ENCODE measurements around the gene RPS21. TPM values are rescaled to one million over a fixed set of nuclear protein-coding genes. Genes with fewer than 3 reads are reported as not detected.

The RPS21 gene
- total and polyA plus RNA-seq, 4 donors = 965 to 6,824 (median 2,761) TPM

DNA sequence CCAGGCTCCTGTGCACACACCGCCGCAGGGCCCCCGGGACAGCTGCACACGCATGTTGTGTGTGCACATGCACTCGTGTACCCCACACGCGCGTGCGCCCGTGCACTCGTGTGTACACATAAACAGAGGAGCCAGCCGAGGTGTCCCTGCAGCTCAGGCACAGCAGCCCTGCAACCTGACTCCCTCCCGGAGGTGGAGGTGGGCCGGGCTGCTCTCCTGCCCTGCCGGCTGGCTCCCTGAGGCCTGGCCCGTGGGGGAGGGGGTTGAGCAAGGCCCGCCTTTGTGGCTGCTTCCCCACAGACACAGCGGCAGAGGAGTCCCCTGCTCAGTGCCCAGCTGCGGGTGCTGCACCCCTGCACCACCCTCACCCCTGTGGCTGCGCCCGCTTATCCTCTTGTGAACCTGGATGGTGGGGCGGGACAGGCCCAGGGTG, 39.8 kb downstream of the RPS21 start:
- Histone ChIP-seq H3K27ac (ENCODE audit: low read depth in 1 of 2, low read length in 2 of 2) (no peak overlapping the region), H3K36me3 (ENCODE audit: control insufficient read depth in 1 of 2, insufficient read depth in 2 of 2, low read length in 1 of 2) (no peaks in the 10 kb centered on the region), H3K4me3 (ENCODE audit: low read length in 2 of 2) (no peak overlapping the region), H3K4me1 (ENCODE audit: control insufficient read depth in 1 of 2, insufficient read depth in 2 of 2, low read length in 2 of 2) (no peaks in the 10 kb centered on the region), H3K9me3 (ENCODE audit: control insufficient read depth, low read length) (no peaks in the 10 kb centered on the region), H3K27me3 (ENCODE audit: control insufficient read depth in 1 of 2, insufficient read depth in 2 of 2, low read length in 1 of 2) (no peaks in the 10 kb centered on the region)
- DNase-seq (no peak), ATAC-seq (ENCODE audit: low FRiP score) (no peak)
- WGBS, 2 donors = 88 to 94% methylated on average over 20 to 22 of the region's 22 CpGs
- intact Hi-C loops (cut with DNase I) = no loop called here

DNA sequence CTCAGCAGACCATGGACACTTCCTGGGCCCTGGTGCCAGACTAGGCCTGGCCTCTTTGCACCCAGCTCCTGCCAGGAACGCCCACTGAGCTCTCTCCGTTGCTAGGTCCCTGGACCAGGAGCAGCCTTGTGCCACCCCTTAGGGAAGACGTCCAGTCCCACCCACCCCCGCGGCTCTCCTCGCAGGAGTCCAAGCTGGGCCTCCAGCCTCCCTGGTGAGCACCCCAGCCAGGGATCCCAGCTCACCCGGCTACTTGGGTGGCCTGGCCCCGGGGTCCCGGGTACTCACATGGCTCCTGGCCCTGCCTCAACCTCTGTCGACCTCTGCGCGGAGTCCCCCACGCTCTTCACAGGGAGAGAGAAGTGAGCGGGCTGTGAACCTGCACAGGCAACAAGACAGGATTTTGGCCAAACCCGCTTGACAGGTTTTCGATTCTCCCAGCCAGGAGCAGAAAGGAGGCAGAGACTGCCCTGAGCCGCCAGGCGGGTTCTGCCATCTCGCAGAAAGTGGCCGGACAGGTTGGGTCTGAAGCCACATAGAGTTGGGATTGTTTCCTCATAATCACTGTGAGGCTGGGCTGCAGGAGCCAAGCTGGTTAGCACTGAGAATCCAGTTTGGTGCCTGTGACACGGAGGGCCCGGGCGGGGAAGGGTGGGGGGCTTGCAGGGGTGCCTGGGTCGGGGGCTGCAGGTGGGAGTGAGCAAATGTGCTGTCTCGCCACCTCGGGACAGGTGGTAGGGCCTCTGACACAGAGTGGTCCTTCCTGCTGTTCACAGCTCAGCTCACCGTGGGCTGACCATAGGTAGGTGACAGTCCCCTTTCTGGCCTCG, 40.5 kb downstream of the RPS21 start, which contains the start of gene RBBP8NL:
Gene RBBP8NL (minus strand): TSS at position 368 of the 830 bp plus-strand sequence. CDS start 7,892 bp downstream, outside the sequence.
- no peak for ATAC-seq (ENCODE audit: low FRiP score)

DNA sequence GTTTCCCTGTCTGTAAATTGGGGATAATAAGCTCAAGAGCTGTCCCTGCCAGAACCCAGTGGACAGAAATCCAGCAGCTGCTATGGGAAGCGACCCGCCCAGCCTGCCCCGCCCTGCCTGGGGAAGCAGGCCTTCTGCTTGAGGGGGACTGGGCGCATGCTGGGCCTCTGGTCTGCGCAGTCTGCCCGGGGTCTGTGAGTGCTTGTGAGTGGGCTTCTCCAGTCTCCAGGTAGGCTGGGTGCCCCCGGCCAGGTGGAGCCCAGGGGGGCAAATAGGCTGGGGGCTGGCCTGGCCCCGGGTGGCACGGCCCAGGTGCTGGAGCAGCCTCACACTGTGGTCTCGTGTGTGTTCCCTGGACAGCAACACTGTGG, 41.1 kb downstream of the RPS21 start:
- DNase-seq = no peak
- intact Hi-C loops (cut with DNase I) = no loop called here
- no peak for ATAC-seq (ENCODE audit: low FRiP score)
- H3K4me1 ChIP-seq (ENCODE audit: control insufficient read depth in 1 of 2, insufficient read depth in 2 of 2, low read length in 2 of 2) = no peaks in the 10 kb centered on the region
- WGBS, 2 donors = 90 to 94% methylated on average over 9 to 10 of the region's 10 CpGs
- H3K27me3 ChIP-seq (ENCODE audit: control insufficient read depth in 1 of 2, insufficient read depth in 2 of 2, low read length in 1 of 2) = no peaks in the 10 kb centered on the region
- H3K27ac ChIP-seq (ENCODE audit: low read depth in 1 of 2, low read length in 2 of 2) = no peak overlapping the region
- H3K36me3 ChIP-seq (ENCODE audit: control insufficient read depth in 1 of 2, insufficient read depth in 2 of 2, low read length in 1 of 2) = no peaks in the 10 kb centered on the region
- H3K4me3 ChIP-seq (ENCODE audit: low read length in 2 of 2) = no peak overlapping the region
- H3K9me3 ChIP-seq (ENCODE audit: control insufficient read depth, low read length) = no peaks in the 10 kb centered on the region

More for the DNA sequence above, 40.5 kb downstream of the RPS21 start, which contains the start of gene RBBP8NL:
- Histone ChIP-seq H3K4me3 (ENCODE audit: low read length in 2 of 2) (no peak within 1 kb of the TSS), H3K27ac (ENCODE audit: low read depth in 1 of 2, low read length in 2 of 2) (no peak within 1 kb of the TSS), H3K36me3 (ENCODE audit: control insufficient read depth in 1 of 2, insufficient read depth in 2 of 2, low read length in 1 of 2) (no peaks in the 10 kb centered on the region), H3K27me3 (ENCODE audit: control insufficient read depth in 1 of 2, insufficient read depth in 2 of 2, low read length in 1 of 2) (no peaks in the 10 kb centered on the region), H3K9me3 (ENCODE audit: control insufficient read depth, low read length) (no peaks in the 10 kb centered on the region), H3K4me1 (ENCODE audit: control insufficient read depth in 1 of 2, insufficient read depth in 2 of 2, low read length in 2 of 2) (no peaks in the 10 kb centered on the region)
- intact Hi-C loops (cut with DNase I) = no loop called here
- DNase-seq = no peak
- 84 to 85% methylated on average over 28 of the region's 28 CpGs for WGBS, 2 donors

DNA sequence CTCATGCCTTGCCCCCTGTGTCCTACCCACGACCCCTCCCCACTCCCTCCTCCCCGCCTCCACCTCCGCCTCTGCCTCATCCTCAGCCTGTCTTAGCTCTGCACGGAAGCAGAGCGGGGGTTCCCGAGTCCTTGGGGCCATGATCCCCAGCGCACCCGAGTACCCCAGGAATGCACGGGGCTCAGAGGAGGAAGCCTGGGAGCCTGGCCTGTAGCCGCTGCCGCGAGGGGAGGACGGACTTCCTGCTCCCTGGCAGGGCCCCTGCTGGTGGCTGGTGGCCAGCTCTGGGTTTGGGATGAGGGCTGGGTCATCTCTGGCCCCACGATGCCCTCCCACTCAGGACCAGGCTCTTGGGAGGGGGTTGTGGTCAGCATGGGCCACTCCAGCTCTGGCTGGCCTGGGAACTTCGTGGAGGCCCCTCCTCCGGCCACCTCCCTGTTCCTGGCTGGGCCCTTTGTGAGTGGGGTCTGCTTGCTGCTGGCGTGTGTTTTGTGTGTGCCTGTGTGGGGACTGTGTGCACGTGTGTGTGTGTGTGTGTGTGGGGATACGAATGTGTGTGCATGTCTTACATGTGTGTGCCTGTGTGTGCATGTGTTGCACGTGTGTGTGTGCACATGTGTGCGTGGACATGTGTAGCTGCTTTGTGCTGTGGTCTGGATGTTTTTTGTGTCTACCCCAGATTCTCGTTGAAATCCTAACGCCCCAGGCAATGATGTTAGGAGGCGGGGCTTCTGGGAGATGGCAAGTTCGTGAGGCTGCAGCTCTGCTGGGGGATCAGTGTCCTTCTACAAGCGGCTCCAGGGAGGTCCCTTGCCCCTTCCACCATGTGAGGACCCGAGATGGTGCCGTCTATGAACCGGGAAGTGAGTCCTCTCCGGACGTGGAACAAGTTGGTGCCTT, 41.7 kb downstream of the RPS21 start:
- H3K27me3 ChIP-seq (ENCODE audit: control insufficient read depth in 1 of 2, insufficient read depth in 2 of 2, low read length in 1 of 2) = no peaks in the 10 kb centered on the region
- intact Hi-C loops (cut with DNase I) = no loop called here
- H3K36me3 ChIP-seq (ENCODE audit: control insufficient read depth in 1 of 2, insufficient read depth in 2 of 2, low read length in 1 of 2) = no peaks in the 10 kb centered on the region
- 70 to 73% methylated on average over 29 to 31 of the region's 31 CpGs for WGBS, 2 donors
- no peak for ATAC-seq (ENCODE audit: low FRiP score)
- H3K4me1 ChIP-seq (ENCODE audit: control insufficient read depth in 1 of 2, insufficient read depth in 2 of 2, low read length in 2 of 2) = no peaks in the 10 kb centered on the region
- no peaks in the 10 kb centered on the region for H3K9me3 ChIP-seq (ENCODE audit: control insufficient read depth, low read length)
- DNase-seq = no peak
- H3K4me3 ChIP-seq (ENCODE audit: low read length in 2 of 2) = no peak overlapping the region
- H3K27ac ChIP-seq (ENCODE audit: low read depth in 1 of 2, low read length in 2 of 2) = no peak overlapping the region

DNA sequence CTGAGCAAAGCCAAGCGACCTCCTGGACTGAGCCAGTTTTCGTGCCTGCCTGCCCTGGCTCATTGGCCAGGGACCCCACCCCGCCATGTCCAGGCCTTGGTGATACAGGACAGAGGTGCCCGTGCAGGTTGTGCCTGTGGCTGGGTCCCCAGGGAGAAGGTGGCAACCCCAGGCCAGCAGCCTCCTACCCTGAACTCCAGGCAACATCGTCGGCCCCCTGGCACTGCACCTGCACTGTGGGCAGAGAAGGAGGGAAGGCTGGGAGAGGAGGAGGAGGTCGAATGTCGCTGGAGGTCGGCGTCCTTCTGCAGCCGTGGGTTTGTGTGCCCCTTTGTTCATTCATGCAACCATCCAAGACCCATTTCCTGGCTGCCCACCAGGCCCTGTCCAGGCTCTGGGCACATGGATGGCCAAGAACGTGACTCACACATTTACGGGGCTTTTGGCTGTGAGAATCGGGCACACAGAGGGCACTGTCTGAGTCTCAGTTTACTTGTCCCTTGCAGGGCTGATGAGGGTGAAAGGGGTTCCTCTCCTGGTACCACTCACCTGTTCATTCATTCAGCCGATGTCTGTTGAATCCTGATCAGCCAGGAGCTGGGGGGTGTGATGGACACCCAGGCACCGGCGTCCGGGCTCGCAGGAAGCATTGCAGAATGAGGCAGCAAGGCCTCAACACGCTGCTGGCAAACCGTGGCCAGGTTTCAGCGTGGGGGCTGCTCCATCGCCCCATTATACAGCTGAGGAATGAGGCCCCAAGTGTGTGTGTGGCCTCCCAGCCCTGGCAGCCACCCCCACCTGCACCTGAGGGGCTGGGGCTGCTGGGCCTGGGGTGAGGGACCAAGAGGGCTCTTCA, 42.8 kb downstream of the RPS21 start:
- intact Hi-C loops (cut with DNase I) = no loop called here
- Histone ChIP-seq H3K9me3 (ENCODE audit: control insufficient read depth, low read length) (no peaks in the 10 kb centered on the region), H3K36me3 (ENCODE audit: control insufficient read depth in 1 of 2, insufficient read depth in 2 of 2, low read length in 1 of 2) (no peaks in the 10 kb centered on the region), H3K27ac (ENCODE audit: low read depth in 1 of 2, low read length in 2 of 2) (no peak overlapping the region), H3K4me1 (ENCODE audit: control insufficient read depth in 1 of 2, insufficient read depth in 2 of 2, low read length in 2 of 2) (no peaks in the 10 kb centered on the region), H3K4me3 (ENCODE audit: low read length in 2 of 2) (no peak overlapping the region), H3K27me3 (ENCODE audit: control insufficient read depth in 1 of 2, insufficient read depth in 2 of 2, low read length in 1 of 2) (no peaks in the 10 kb centered on the region)
- DNase-seq (no peak), ATAC-seq (ENCODE audit: low FRiP score) (no peak)
- WGBS, 2 donors = 57 to 62% methylated on average over 22 to 23 of the region's 23 CpGs

DNA sequence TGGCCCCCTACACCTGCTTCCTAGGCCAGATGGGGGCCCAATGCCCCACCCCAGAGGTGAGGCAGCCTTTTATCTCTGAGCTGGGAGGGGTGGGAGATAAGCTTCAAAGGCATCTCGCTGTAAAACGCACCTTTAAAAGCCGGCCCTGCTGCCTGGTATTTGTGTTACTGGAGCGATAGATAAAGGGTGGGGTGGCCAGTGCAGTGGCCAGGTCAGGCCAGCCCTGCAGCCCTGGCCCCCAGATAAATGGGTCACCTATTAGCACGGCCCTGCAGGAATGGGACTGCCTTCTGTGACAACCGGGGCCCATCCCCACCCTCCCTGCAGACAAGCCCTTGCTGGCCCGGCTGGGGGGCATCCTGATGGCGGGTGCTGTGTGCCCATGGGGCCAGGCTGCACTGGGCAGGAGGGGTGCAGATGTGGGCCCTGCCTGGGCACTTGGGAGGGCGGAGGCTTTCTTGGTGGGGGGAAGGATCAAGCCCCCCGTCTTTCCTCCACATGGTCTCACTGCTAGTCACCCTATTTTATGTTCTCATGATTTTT, 43.5 kb downstream of the RPS21 start:
- Histone ChIP-seq H3K4me1 (ENCODE audit: control insufficient read depth in 1 of 2, insufficient read depth in 2 of 2, low read length in 2 of 2) (no peaks in the 10 kb centered on the region), H3K9me3 (ENCODE audit: control insufficient read depth, low read length) (no peaks in the 10 kb centered on the region), H3K36me3 (ENCODE audit: control insufficient read depth in 1 of 2, insufficient read depth in 2 of 2, low read length in 1 of 2) (no peaks in the 10 kb centered on the region), H3K4me3 (ENCODE audit: low read length in 2 of 2) (no peak overlapping the region), H3K27me3 (ENCODE audit: control insufficient read depth in 1 of 2, insufficient read depth in 2 of 2, low read length in 1 of 2) (no peaks in the 10 kb centered on the region), H3K27ac (ENCODE audit: low read depth in 1 of 2, low read length in 2 of 2) (no peak overlapping the region)
- 87 to 88% methylated on average over 10 of the region's 10 CpGs for WGBS, 2 donors
- DNase-seq = no peak
- no peak for ATAC-seq (ENCODE audit: low FRiP score)
- intact Hi-C loops (cut with DNase I) = no loop called here

DNA sequence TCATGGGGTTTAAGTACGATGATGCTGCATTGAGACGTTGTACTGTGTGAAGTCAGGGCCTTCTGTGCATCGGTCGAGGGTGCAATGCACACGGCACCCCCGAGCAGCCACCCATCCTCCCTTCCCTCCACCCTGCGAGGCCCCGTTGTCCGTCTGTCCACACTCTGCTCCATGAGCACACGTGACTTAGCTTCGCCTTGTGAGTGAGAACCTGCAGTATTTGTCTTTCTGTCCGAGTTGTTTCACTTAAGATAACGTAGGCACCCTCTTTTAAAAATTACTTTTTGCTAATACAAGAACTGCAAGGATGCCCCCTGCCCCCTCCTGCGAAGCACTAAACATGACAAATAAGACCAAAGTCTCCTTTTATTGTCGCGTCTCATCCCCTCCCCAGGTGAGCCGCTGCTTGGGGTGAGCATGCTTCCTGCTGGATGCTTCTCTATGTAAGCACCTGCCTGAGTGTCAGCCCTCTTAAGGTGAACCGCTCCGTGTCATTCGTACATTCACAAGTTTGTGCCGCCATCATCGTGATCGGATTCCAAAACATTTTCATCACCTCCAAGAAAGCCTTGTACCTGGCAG, 44.1 kb downstream of the RPS21 start:
- intact Hi-C loops (cut with DNase I) = no loop called here

More for the DNA sequence above, 44.1 kb downstream of the RPS21 start:
- ATAC-seq (ENCODE audit: low FRiP score) = no peak
- Histone ChIP-seq H3K9me3 (ENCODE audit: control insufficient read depth, low read length) (no peaks in the 10 kb centered on the region), H3K4me3 (ENCODE audit: low read length in 2 of 2) (no peak overlapping the region), H3K27me3 (ENCODE audit: control insufficient read depth in 1 of 2, insufficient read depth in 2 of 2, low read length in 1 of 2) (no peaks in the 10 kb centered on the region), H3K36me3 (ENCODE audit: control insufficient read depth in 1 of 2, insufficient read depth in 2 of 2, low read length in 1 of 2) (no peaks in the 10 kb centered on the region), H3K4me1 (ENCODE audit: control insufficient read depth in 1 of 2, insufficient read depth in 2 of 2, low read length in 2 of 2) (no peaks in the 10 kb centered on the region), H3K27ac (ENCODE audit: low read depth in 1 of 2, low read length in 2 of 2) (no peak overlapping the region)
- 86 to 90% methylated on average over 23 of the region's 23 CpGs for WGBS, 2 donors
- no peak for DNase-seq
